ENCODE data around the gene GJD4.

- TF ChIP-seq CTCF (IDR thresholded peaks at IDR 0.05; ENCODE audit: low read depth, low read length, missing input control) (peak; percentile 91), EGR1 (IDR thresholded peaks at IDR 0.05; ENCODE audit: low read depth in 2 of 2) (no peak), REST (IDR thresholded peaks at IDR 0.05) (no peak)
Measured at GRCh38 chr10:35635576-35635975, 30.4 kb downstream of the GJD4 start.
